Middle frontal gyrus (tissue), 1 donor: ENCODE data around the gene EIF2B1.
"Not testable (repeated sequence)": the region's sequence is repeated elsewhere in the genome, so short reads cannot be mapped to it uniquely, and the experiment has no call there.

Source experiments
- DNase-seq: peaks from one replicate; pipeline ENCODE4 v3.0.0-alpha.2; 2015; ENCODE audit warnings: low spot score; ENCODE audit errors: extremely low spot score

Gene EIF2B1

DNA sequence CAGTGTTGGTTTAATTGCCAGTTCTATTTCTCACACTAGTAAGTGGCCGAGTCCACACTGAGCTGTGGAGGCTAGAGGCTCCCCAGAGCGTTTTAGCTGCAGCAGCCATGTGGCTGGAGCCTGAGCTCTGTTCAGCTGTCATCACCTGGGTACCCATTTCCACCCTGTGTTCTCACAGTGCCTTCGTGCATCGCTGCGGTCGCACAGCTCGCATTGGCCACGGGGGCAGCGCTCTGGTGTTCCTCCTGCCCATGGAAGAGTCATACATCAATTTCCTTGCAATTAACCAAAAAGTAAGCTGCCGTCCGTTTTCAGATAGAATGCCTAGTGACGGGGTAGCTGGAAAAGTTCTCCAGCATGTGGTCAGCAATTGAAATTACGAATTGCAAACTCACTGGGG, 15.9 kb downstream of the EIF2B1 start:
- no peak for DNase-seq

GRCh38 chr12:123617144-123617543, 16.3 kb downstream of the EIF2B1 start:
- no peak for DNase-seq

- DNase-seq, result no peak
Observed at GRCh38 chr12:123614531-123614930, 19.0 kb downstream of the EIF2B1 start.

DNA sequence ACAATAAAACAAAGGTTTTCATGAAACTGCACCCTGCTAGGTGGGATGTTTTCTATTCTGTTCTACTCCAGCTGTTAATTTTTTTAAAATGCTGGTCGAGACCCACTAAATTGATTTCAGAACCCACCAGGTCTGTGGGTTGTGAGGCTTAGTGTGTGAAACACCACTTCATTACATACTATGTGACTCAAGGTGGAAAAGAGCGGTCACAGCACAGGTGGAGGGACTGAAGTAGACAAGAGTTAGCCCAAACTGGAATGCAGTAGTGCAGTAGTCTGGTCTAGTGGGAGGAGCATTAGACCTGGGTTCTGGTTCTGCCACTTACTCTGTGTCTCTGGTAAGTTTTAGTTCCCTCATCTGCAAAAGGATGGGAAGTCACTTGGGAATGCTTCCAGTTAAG, 19.4 kb downstream of the EIF2B1 start:
- DNase-seq, result no peak

DNA sequence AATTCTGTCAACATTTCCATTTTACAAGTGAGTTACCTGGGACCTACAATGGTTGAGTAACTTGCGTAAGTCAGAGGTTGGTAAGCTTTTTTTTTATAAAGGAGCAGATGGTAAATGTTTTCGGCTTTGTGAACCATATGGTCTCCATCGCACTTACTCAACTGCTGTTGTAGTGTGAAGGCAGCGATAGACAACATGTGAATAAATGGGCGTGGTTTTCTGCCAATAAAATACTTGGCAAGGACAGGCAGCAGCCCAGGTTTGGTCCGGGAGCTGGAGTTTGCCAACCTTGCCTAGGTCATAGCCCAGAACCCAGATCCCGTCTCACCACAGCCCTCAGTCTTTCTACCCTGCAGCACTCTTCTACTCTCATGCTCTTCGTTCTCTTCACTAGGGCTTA, 25.3 kb downstream of the EIF2B1 start:
- no peak for DNase-seq

GRCh38 chr12:123607756-123608155, 25.7 kb downstream of the EIF2B1 start:
- no peak for DNase-seq

- not testable (repeated sequence) for DNase-seq
Observed at GRCh38 chr12:123603495-123603894, 30.0 kb downstream of the EIF2B1 start.

- no peak for DNase-seq
Observed at GRCh38 chr12:123602651-123603195, 30.8 kb downstream of the EIF2B1 start.

DNA sequence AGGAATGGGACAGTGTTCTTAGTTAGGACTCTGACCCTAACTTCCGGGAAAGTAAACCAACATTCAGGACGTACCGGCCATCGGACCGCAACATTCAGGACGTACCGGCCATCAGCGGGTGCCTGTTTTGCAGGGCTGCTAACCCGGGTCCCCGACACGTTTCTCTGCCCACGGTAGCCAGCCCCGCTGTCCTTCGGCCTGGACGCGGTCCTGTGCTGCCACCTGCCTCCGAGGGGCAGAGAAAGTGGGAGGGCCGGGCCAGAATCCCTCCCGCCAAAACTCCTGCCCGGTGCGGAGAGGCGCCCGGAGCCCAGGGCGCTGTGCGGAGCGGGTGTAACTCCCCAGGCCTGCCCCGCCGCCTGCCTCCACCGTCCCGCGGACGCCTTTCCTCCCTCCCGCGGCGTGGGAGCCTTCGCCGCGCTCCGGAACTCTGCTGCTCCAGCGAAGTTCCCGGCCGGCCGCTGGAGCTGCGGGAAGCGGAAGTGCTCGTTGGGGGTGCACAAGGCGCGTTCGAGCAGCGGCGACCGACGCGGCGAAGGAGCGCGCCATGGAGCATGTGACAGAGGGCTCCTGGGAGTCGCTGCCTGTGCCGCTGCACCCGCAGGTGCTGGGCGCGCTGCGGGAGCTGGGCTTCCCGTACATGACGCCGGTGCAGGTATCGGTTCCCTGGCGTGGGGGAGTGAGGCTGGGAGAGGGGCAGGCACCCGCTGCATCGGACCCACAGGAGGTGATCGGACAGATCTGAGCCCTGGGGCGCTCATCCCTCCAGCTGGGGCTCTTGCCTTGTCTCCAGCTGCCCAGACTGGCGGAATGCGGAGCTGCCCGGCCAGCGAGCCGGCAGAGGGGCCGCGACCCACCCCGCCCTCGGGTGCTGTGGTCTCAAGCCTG, 31.6 kb downstream of the EIF2B1 start, which contains the start of gene DDX55:
DDX55 (plus strand) TSS at position 498 of the 888 bp plus-strand sequence; CDS start at position 548, 50 bp downstream.
- DNase-seq, result peak; percentile 70

- DNase-seq, result no peak
Observed at GRCh38 chr12:123599721-123600120, 33.8 kb downstream of the EIF2B1 start.

DNA sequence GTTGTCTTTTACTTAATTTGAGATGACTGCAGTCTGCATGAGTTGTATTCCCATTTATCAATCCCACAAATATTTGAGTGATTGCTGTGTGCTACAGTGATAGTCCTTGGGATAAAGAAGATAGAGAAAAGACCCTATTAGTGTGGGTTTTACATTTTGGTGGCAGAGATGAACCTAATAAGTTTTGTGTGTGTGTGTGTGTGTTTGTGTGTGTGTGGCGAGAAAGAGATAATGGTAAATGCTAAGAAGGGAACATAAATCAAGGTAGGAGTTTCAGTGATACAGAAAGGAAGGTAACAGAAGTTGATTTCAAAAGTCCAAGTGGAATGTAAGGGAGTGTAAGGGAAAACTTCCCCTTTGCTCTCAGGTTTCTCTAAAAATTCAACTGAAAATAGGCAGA, 34.2 kb downstream of the EIF2B1 start:
- DNase-seq, result no peak

DNA sequence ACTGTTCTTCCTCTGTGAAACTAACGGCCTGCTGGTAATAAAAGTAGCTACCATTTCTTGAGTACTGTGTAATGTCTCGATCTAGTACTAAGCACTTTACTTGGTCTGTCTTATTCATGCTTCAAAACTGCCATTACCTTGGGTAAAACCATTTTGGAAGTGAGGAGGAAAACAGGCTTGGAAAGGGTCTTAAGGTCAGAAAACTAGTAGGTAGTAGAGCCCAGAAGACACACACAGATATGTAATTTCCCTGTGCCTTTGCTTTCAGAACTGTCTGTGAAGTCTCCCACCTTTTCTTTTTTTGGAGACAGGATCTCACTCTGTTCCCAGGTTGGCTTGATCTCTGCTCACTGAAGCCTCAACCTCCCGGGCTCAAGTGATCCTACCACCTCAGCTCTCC, 35.0 kb downstream of the EIF2B1 start:
- no peak for DNase-seq

- no peak for DNase-seq
Observed at GRCh38 chr12:123597100-123597499, 36.4 kb downstream of the EIF2B1 start.

DNA sequence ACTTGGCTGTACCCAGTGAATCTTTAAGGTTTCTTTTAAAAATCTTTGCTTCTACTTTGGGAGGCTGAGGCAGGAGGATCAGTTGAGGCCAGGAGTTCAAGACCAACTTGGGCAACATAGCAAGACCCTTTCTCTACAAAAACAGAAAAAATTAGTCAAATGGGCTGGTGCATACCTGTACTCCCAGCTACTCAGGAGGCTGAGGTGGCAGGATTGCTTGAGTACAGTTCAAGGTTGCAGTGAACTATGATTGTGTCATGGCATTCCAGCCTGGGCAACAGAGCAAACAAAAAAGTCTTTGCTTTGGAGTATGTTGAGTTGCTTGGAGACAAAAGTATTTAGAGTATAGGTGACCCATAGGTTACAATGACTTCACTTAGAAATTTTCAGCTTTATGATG, 37.8 kb downstream of the EIF2B1 start:
- no peak for DNase-seq

DNA sequence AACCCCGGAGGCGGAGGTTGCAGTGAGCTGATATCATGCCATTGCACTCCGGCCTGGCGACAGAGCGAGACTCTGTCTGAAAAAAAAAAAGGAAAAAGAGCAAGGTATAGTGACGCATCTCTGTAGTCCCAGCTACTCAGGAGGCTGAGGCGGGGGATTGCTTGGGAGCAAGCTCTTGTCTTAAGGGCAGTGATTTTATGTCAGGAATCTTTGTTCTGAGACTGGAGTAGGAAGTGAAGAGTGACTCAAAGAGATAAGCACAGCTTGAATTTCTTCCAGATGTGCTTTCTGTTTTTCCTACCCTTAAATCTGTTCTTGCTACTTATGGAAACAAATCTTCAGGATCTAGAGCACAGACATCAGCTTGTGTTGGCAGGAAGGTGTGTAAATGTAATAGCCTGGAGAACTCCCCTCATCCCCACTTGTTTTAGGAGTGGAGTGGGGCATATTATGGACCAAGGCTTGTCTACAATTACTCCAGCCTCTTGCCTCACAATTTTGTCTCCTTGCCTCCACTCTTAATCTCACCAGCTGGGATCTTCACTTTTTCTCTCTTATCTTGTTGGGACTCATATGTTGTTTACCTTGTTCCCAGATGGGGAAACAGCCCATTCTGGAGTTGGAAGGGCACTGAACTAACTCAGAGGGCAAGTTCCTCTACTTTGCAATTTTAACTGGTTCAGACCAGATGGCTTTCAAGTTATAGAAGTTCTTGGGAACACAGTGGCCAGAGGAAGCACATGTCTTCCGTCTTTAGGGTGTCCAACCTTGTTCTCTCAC, 41.6 kb downstream of the EIF2B1 start:
- no peak for DNase-seq

DNA sequence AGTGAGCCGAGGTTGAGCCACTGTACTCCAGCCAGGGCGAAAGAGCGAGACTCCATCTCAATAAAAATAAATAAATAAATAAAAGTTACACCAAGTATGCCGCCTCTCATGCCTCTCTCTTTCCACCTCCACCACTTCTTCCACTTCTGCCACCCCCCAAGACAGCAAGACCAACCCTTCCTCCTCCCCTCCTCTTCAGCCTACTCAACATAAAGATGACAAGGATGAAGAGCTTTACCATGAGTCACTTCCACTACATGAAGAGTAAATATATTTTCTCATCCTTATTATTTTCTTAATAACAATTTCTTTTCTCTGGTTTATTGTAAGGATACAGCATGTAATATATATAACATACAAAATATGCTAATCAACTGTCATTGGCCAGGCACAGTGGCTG, 52.7 kb downstream of the EIF2B1 start:
- DNase-seq, result no peak

- not testable (repeated sequence) for DNase-seq
Observed at GRCh38 chr12:123578829-123579228, 54.7 kb downstream of the EIF2B1 start.

DNA sequence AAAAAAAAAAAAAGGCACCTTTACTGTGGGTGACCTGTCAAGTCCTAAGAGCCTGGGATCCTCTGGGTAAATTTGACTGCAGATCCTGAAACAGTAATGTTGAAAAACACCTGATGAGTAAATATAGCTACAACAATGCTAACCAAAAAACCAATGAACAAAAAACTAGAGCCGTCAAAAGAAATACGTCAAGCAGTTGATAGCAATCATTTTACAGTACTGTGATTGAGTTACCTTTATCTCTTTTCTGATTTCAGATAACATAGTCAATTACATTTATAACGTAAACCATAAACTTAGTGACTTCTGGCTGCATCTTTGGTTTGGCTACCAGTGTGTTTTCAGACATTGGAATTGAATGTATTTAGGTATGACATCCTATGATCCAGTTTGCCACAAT, 55.2 kb downstream of the EIF2B1 start:
- no peak for DNase-seq

GRCh38 chr12:123576611-123577010, 56.9 kb downstream of the EIF2B1 start:
- DNase-seq, result no peak

DNA sequence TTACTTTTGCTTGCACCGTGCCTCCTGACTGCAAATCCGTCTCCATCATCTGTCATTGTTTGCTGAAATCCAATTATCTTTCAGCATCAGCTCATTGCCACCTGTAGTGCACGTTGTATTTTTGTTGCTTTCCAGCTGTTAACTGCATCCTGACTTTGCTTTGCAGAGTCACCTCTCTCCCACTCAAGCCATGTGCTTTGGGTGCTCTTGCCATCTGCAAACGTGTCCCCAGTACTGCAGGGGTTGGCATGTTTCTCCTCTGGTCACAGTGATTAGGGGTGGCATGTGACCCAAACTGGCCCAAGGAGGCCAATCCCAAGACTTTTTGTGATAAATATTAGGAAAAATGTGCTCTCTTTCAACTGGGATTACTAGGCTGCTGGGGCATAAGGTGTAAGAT, 59.6 kb downstream of the EIF2B1 start:
- no peak for DNase-seq

DNA sequence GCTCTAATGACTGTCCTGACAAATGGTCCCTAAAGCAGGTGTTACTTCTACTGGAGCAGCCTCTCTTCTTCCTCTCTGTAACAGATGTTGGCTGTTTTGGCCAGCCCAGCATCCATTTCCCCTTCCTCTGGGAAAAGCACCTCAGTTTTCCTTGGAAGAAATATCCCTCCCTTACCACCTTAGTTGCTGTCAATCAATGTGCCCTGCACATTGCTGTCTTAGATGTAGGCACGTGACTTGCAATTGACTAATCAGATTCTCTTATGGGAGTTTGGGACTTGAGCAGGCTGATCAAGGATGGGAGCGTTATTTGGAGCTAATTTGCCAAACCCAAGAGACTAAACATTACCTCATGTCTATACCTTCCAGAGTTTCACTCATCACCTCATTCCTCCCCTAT, 61.1 kb downstream of the EIF2B1 start:
- DNase-seq, result no peak

DNA sequence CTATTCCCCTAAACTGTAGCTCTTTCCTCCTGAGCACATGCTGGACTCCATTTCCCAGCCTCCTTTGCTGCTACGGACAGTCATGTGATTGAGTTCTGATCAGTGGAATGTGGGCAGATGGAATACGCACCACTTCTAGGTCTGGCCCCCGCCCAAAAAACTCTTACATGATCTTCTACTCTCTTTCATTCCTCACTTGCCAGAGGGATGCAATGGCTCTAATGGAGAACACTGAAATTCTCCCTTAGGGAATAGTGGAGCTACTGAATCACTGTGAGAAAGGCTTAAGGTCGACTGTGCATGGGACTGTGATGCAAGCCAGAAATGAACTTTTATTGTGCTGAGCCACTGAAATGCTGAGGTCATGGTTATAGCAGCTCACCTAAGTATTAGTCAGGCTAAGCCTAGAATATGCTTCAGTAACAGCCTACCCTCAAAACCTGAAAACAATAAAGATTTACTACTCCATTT, 62.1 kb downstream of the EIF2B1 start:
- DNase-seq, result no peak
